GM21786 (cell line): ENCODE data around the gene NEK11.

Source experiments
- ATAC-seq: cut with Tn5 transposase; IDR thresholded peaks from one replicate; pipeline ENCODE4 v1.9.1; 2021; ENCODE audit not compliant: unreplicated experiment

Gene NEK11

GRCh38 chr3:131223373-131224289 lies 197.0 kb downstream of the NEK11 start:
- ATAC-seq = no peak

GRCh38 chr3:131224886-131225550 lies 198.3 kb downstream of the NEK11 start:
- no peak for ATAC-seq

- no peak for ATAC-seq
Observed at GRCh38 chr3:131228522-131228921, 201.8 kb downstream of the NEK11 start.

GRCh38 chr3:131231710-131232389 lies 205.2 kb downstream of the NEK11 start:
- ATAC-seq = no peak

- no peak for ATAC-seq
Observed at GRCh38 chr3:131232711-131233267, 206.1 kb downstream of the NEK11 start.

- no peak for ATAC-seq
Observed at GRCh38 chr3:131233900-131234668, 207.4 kb downstream of the NEK11 start.

- ATAC-seq = no peak
Observed at GRCh38 chr3:131236421-131236820, 209.7 kb downstream of the NEK11 start.

- ATAC-seq = no peak
Observed at GRCh38 chr3:131238496-131238895, 211.8 kb downstream of the NEK11 start.

- ATAC-seq = no peak
Observed at GRCh38 chr3:131239267-131239666, 212.6 kb downstream of the NEK11 start.

GRCh38 chr3:131242201-131242600 lies 215.5 kb downstream of the NEK11 start:
- ATAC-seq = no peak

GRCh38 chr3:131250466-131250865 lies 223.8 kb downstream of the NEK11 start:
- no peak for ATAC-seq

- no peak for ATAC-seq
Observed at GRCh38 chr3:131260525-131260924, 233.8 kb downstream of the NEK11 start.

GRCh38 chr3:131261104-131261503 lies 234.4 kb downstream of the NEK11 start:
- no peak for ATAC-seq

- no peak for ATAC-seq
Observed at GRCh38 chr3:131275556-131275955, 248.9 kb downstream of the NEK11 start.

GRCh38 chr3:131277836-131278497 lies 251.3 kb downstream of the NEK11 start:
- no peak for ATAC-seq

GRCh38 chr3:131279577-131279976 lies 252.9 kb downstream of the NEK11 start:
- no peak for ATAC-seq

GRCh38 chr3:131282379-131282778 lies 255.7 kb downstream of the NEK11 start:
- no peak for ATAC-seq

- no peak for ATAC-seq
Observed at GRCh38 chr3:131282967-131283366, 256.3 kb downstream of the NEK11 start.

- ATAC-seq = no peak
Observed at GRCh38 chr3:131283862-131284261, 257.2 kb downstream of the NEK11 start.

GRCh38 chr3:131284302-131284701 lies 257.6 kb downstream of the NEK11 start:
- ATAC-seq = no peak
